GM21529 (cell line): ENCODE data around the gene TSPAN18.

ENCODE experiments used
- ATAC-seq: cut with Tn5 transposase; IDR thresholded peaks from one replicate; pipeline ENCODE4 v1.9.1; 2021; ENCODE audit not compliant: unreplicated experiment

TSPAN18 gene

DNA sequence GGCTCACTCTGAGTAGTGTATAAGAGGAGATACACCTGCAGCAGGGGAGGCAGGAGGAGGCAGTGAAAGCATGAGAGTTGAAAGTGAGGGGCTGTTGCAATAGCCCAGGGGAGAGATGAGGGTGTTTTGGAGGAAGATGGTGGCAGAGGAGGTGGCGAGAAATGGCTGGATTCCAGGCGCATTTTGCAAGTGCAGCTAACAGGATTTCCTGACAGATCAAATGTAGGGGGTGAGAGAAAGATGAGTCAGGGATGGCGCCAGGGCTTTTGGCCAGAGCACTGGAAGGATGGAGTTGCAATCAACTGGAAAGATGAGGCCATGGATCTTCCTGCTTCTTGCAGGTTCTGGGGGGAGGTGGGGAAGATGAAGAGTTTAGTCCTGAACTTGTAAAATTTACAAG is 16.8 kb upstream of the TSPAN18 start:
- ATAC-seq: no peak

DNA sequence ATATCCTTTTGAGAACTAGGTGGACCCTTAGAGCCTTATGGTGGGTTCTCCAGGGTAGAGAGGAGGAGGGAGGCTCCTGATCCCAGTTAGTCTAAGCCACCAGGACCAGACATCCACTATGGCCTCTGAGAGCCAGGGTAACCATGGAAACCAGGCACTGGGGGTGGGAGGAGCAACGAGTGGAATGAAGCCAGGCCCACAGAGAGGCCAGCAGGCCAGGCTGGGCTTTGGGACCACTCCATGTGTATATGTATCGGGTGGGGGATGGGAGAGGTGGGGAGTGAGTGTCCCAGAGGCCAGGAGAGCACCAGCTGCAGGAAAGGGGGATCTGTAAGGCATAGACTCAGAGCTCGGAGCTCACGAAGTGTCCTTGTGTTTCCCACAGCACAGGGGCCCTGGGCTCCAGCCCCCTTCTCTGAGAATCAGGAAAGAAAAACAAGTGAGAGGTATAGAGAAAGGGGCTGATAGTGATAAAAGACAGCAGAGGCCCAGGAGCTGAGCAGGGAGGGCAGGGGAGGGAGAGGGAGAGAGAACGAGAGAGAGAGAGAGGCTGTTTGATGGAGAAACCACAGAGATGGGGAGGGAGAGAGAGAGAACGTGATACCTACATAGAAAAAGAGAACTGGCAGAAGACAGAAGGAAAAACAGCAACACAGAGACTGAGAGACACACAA is 15.5 kb upstream of the TSPAN18 start:
- no peak for ATAC-seq

DNA sequence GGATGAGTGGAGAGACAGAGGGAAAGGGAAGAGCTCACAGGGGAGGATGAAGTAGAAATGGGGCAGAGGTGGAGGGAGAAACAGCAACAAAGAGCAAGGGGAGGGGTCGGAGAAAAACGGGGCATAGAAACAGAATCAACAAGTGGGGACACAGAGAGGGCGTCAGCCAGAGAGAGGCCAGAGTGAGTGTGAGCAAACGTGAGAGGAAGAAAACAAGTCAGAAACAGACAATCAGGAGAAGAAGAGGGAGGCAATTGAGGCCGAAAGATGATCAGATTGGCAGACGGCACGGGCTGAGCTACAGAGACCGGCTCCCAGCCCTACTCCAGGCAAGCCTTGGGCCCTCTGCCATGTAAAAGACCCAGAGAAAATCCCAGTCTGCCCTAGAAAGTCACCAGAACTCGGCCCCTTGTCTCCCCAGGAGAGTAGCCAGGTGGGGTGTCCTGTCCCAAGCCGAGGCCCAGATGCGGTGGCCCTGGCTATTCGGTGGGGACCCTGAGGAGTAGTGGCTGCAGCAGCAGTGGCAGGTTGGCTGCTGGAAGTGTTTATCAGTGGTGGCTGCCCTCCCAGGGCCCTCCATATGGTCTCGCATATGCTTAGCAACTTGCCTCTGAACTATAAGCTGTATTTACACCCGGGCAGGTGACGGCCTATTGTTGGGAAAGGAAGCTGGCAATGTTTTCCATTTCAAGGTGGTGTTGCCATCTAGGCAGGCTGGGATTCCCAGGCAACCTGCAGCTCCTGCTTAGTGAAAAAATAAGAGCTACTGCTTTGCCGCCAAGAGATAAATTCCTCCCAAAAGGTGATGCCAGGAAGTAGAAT is 14.8 kb upstream of the TSPAN18 start:
- no peak for ATAC-seq

DNA sequence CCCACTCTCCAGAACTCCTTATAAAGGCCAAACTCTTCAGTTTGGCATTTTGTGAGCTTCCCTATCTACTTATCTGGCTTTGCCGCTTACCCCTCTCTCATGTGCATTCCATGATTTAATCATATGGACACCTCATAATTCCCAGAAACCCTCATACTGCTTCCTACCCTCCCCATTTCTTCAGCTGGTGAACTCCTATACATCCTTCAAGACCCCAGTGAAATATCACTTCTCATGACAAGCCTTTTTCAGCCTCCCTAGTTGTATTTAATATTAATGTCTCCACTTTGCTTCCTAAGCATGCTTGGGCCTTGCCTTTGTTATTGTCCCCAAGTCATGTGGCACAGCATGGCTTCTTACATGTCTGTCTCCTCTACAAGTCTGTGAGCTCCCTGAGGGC is 13.7 kb upstream of the TSPAN18 start:
- ATAC-seq: no peak

DNA sequence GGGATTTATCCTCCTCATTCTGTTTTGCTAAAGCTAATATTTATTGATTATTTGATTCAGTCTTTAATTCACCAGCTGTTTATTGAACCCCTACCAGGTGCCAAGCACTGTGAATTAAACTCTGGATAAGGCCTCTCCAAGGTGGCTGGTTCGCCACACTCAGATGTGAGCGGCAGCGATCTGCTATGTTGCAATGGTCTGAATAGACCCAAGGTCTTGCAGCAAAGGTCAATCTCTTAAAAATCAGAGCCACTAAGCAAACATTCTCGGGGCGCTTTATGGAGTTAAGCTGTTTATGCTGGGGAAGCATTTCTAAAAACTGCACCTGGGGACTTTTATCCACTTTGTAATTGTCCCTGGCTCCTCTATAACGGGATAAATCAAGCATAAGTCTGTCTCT is 10.5 kb upstream of the TSPAN18 start:
- no peak for ATAC-seq

DNA sequence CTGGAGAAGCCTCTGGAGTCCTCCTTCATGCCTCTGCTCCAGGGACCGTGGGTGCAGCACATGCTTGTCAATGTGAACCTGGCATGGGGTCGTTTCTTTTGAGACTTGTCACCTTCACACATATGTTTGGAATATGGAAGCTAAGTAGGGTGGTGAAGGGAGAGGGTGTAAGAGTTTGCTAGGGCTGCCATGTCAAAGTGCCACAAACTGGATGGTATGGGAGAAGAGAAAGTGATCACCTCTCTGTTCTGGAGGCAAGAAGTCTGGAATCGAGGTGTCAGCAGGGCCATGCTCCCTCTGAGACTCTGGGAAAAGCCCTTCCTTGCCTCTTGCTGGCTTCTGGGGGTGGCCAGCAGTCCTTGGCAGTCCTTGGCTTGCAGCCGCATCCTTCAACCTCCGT is 8.7 kb upstream of the TSPAN18 start:
- ATAC-seq: no peak

DNA sequence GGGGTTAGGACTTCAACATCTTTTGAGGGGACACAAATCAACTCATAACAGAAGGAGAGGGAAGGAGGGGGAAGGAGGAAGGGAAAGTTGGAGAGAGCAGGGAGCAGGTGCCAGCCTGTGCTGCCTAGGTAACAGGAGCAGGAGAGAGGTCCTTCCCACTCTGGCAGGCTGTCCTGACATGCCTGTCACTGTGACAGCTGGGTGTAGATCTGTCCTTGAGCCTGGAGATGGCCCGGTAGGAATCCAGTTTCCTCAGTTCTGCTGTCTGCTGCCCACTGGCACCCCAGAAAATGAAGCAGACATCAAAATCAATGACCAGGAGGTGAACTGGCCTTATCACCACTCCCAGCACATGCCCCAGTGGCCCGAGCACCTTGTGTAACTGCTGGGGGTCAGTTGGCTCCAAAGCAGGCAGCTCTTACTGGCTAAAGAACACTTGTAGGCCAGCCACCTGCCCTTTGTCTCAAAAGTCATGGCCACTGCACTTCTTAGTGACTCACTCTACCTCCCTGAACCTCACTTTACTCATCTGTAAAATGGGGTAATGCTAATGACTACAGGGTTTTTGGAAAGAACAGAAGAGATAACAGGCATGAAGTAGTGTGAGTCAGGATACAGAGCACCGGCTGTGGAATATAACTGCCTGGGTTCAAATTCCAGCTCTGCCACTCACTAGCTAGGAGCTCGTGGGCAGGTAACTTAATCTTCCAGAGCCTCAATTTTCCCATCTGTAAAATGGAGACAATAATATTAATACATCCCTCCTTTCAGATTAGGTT is 8.0 kb upstream of the TSPAN18 start:
- no peak for ATAC-seq

DNA sequence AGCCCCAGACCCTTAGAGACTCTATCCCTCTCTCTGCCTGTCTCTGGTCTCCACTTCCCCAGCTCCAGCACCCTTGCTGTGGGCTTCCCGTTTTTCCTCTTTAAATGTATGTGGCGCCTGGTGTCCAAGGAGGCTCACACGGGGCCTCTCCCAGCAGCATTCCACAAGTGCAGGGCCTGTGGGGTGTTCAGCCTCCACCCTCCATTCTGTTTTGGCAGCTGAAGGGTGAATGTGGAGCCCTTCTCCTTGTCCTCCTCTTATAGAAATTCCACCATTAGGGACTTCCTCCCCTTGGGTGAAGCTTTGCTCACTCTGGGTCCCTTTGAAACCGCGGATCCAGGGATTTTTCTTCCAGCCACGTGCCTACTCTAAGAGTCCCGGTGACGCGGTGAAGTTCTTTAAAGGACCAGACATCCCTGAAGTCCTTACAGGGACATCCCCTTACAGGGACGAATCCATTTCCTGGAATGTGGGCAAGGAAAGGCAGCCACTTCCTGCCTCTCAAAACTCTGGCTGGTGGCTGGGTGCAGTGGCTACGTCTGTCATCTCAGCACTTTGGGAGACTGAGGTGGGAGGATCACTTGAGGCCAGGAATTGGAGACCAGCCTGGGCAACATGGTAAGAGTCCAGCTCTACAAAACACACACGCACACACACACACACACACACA is 1.6 kb upstream of the TSPAN18 start:
- ATAC-seq: no peak

DNA sequence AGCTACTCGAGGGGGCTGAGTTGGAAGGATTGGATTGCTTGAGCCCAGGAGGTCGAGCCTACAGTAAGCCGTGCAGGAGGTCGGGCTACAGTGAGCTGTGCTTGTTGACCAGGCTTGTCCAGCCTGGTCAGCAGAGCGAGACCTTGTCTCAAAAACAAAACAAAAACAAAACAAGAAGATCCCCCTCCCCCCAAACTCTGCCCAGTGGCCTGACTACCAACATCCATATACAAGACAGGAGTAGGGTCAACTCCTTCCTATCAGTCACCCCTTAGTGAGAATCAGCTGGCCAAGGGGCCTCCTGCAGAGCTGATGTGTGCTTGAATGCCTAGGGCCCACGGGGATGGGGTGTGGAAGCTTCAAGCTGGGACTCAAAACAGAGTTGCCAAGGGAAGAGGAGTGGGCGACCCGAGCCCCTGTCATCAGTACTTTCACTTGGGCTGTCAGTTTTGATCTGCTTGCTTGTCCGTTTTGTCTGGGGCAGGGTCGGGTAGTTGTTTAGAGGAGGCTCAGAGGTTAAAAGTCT is 942 bp upstream of the TSPAN18 start:
- peak; percentile 9 for ATAC-seq

DNA sequence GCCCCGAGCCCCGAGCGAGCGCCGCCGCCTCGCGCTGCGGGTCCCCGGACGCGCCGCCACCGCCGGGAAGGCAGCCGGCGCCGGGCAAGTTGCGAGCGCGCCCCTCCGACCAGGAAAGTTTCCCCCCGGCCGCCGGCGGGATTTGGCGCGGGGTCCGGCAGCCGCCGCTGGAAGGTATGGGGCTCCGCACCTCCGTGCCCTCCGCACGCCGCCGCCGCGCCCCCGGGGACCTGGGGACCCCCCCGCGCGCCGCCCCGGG is 281 bp downstream of the TSPAN18 start:
- no peak for ATAC-seq

DNA sequence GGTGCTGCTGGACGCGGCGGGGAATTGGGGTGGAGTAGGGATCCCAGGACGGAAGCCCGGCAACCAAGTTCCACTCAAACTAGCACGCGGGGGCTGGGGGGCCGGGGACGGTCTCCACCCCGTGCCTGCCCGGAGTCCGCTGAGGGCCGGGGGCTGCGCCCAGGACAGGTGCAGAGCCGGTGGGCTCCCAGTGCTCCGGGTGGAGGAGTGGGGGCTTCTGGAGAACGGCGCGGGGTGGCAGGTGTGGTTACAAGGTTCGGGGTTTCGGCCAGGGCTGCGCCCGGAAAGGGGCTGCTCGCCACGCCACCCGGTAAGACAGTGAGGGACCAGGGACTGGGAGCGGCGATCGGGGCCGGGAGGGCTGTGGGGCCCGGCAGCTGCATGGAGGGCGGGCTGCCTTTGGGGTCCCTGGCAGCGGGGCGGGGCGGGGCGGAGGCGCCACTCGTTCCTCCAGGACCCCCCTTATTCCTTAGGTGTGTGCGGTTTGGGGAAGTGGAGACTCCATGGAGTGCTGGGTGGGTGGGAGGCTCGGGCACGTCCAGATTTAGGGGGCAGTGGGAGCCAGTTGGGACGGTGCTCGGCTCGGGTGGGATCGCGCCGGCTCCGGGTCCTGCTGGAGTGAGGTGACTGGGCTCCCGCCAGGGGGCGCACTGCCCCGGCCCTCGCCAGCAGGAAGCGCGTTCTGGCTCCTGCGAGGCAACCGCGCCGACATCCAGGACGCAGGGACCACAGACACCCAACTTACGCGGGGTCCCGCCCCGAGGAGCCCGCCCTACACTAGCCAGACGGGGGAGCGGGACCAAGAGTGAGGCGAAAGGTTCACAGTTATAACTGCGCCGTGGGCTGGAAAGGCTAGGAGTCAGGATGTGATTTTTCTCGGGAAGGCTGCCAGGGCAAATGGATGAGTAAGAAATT is 868 bp downstream of the TSPAN18 start:
- peak; percentile 50 for ATAC-seq

DNA sequence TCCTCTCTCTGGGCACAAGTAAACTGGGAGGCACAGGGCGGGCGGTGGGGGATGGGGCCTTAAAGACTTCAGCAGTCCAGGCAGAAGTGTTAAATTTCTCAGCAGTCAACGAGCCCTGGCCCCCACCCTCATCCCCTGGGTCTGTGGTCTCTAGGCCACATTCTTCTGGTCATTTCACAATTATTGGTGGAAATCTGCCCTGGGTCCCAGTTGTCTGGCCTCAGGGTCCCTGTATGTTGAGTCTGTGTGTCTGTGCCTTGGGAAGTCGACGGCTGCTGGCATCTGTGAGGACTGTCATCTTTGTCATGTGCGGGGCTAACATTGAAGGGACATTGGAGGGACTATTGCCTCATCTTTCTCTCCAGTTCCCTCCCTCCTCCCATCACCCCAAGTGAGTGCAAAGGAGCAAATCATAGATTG is 1.7 kb downstream of the TSPAN18 start:
- ATAC-seq: no peak

DNA sequence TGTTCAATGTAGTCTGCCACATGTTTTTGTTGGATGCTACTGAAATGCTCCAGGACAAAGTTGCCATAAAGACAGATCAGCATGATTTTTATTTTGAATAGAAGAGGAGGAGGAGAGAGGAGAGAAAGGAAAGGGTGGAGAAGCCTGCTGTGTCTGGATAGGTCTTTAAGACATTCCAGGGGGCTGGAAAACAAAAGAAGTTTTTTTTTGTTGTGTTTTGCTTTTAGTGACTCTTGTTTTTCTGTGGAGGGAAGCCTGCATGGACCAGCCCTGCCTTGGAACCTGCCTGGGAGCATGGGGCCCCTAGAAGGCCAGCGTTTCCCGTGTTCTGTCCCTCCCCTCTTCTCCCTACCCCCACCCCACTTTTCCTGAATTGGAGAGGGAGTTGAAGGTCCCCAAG is 2.3 kb downstream of the TSPAN18 start:
- no peak for ATAC-seq

DNA sequence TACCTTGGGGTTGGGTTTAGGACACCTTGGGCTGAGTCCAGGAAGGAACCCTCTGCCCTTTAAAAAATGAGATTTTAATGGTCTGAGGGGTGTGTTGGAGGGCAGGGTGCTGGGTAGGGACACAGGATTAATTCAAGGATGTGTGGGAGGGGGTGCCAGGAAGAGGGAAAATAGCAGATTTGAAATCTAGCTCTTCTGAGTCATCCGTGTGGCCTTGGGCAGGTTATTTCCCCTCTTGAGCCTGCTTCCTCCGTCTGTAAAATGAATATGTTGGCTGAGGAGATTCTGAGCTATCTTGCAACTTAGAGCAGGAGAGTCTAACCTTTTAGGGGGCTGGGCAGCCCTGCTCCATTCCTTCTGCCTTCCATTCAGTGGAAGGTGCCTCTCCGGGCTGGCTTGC is 3.0 kb downstream of the TSPAN18 start:
- ATAC-seq: no peak

DNA sequence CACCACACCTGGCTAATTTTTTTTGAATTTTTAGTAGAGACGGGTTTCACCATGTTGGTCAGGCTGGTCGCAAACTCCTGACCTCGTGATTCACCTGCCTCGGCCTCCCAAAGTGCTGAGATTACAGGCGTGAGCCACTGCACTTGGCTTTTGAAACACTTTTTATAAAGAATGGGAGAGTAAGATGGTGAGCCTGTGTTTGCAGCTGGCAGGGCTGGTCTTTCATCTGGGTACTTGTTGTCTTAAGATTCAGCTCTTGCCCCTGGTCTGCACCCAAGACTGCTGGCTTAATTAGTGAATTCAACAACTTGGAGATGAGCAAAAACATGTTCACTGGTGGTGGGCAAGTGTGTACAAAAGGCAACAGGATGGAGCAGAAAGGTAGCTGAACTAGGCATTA is 4.0 kb downstream of the TSPAN18 start:
- ATAC-seq: no peak

DNA sequence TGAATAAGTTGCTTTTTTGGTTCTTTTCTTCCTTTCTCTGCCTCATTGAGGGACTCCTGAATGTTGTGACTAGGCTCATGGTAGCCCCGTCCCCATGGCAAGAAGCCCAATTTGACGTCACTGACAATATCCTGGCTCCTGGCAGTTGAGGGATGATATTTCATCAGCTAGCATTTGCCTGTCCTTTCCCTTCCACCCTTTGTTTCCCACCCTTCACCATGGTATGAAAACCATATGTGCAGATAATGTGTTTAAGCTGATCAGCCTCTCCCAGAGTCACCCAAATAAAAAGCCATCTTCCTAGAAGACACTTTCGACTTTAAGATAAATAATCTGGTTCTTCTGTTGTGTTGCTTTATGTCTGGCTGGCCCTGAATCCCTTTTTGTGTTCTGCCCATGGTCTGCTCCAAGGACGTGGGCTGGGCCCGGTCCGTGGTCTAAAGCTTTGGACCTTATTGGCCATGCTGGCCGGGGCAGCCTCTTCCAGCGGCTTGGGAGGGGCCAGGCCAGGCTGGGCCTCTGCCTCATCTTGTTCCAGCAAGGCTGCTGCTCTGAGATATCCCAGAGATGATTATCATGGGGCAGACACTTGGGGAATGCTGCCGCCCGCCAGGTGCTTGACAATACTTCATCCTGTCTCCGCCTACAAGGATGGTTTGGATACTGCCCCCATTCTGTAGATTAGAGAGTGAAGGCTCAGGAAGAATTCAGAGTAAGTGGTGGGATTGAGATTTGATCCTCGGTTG is 5.1 kb downstream of the TSPAN18 start:
- no peak for ATAC-seq

DNA sequence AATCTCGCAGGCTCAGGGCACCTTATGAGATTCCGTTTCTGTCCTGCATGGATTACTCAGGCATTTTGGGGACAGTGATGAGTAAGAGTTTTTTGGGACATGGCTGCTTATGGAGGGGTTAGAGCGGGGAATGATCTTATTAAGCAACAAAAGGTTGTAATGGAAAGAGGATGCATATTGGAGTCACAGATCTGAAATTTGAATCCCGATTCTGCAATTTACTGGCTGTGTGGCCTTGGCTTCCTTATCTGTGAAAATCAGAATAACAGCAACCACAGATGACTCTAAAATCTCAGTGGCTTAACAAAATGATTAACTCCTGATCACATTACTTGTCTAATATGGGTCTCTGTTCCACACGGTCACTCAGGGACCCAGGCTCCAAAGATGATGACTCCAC is 5.8 kb downstream of the TSPAN18 start:
- ATAC-seq: no peak

DNA sequence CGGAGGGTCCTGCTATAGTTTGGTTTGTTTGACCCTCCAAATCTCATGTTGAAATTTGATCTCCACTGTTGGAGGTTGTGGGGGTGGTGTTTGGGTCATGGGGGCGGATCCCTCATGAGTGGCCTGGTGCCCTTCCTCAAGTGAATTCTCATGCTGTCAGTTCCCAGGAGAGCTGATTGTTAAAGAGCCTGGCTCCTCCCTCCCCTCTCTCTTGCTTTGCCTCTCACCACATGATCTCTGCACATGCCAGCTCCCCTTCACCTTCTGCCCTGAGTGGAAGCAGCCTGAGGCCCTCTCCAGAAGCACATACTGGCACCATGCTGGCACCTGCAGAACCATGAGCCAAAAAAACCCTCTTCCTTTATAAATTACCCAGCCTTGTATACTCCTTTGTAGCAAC is 7.1 kb downstream of the TSPAN18 start:
- no peak for ATAC-seq

DNA sequence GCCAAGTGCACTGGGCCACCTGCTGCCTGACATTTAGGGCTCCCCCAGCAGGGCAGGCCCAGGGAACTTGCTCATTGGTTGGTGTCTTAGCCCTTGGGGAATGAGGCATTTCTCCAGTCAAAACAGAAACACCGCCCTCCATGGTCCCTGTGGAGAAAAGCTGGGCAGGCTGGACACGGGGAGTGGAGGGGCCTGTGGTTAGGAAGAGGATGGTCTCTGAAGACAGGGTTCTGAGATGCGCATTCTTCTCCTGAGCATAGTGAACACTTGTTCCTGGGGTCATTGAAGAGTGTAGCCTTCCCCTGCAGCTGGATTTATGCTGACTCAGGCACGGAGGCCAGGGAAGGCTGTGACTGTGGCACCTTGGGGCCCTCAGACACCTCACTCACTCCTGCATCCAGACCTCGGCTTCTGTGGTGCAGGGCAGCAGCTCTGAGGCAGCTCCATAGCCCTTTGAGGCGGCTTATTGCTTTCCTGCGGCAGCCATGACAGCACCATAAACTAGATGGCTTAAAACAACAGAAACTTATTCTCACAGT is 8.2 kb downstream of the TSPAN18 start:
- no peak for ATAC-seq
